HCT116 (cell line): ENCODE data around the gene KCNA4. TPM values are rescaled to one million over a fixed set of nuclear protein-coding genes. Genes with fewer than 3 reads are reported as not detected.

Experiments used
- ATAC-seq: fragments of 200-7000 bp; cut with Tn5 transposase; 2 replicates; pipeline ENCODE4 v1.9.1; 2020; ENCODE audit warnings: mild to moderate bottlenecking, moderate library complexity
- BruUV-seq: library from RNA; stranded (reverse); fragments of 400-500 nt; replicated peaks from 2 replicates; lab custom pipeline; 2021; lab: Mats Ljungman, UMichigan
- CTCF ChIA-PET: fragments of 300-600 bp; sonication (Branson Sonifier 250); formaldehyde crosslinking; loops from one replicate; lab custom pipeline; 2021; ENCODE audit warnings: antibody characterized with exemption; lab: Charles Lee
- POLR2A ChIA-PET: fragments of 300-600, 350-600 bp; sonication (Branson Sonifier 250); formaldehyde crosslinking; loops from one replicate; lab custom pipeline; 2021; ENCODE audit warnings: antibody characterized with exemption; lab: Charles Lee
- RAD21 ChIA-PET, 2 experiments: fragments of 300-600 bp; sonication (Branson Sonifier 250); formaldehyde crosslinking; loops; one replicate each; lab custom pipeline; 2023; ENCODE audit warnings: low total read pairs in 2 of 2; ENCODE audit not compliant: uncharacterized antibody in 2 of 2, unreplicated experiment in 2 of 2, low non-redundant PET in 1 of 2; lab: Charles Lee
- DNase-seq: peaks from one replicate; pipeline ENCODE4 v3.0.0-alpha.2; 2010; ENCODE audit warnings: low read depth, low spot score
- H2AFZ ChIP-seq: fragments of 200-600 bp; shearing (Covaris generic), sonication (generic); 2 replicates; pipeline ENCODE4 v1.6.1; 2017; ENCODE audit warnings: low read depth, mixed run types, mixed read lengths, antibody characterized with exemption, low read length; ENCODE audit not compliant: poor library complexity, severe bottlenecking
- H3K27ac ChIP-seq: 2 replicates; pipeline ENCODE4 v1.5.1; 2012; ENCODE audit warnings: low read depth, low read length
- H3K27me3 ChIP-seq: fragments of 200-600 bp; sonication (generic); 2 replicates; pipeline ENCODE4 v1.6.1; 2016; ENCODE audit warnings: mixed run types, low read length, mixed read lengths; ENCODE audit not compliant: insufficient read depth
- H3K36me3 ChIP-seq, 2 experiments: fragments of 200-500 bp in 1 of 2; fragments of 200-600 bp in 1 of 2; sonication (Bioruptor generic) in 1 of 2; sonication (generic) in 1 of 2; 2 replicates each; pipeline versions ENCODE4 v1.5.1 to v1.6.1; 2014 to 2016; ENCODE audit warnings: low read length in 2 of 2, inconsistent platforms in 1 of 2, mixed read lengths in 1 of 2, mixed run types in 1 of 2; ENCODE audit not compliant: insufficient read depth in 2 of 2, control insufficient read depth in 1 of 2
- H3K4me1 ChIP-seq, 2 experiments: fragments of 200-600 bp in 1 of 2; sonication (generic) in 1 of 2; 2 replicates each; pipeline versions ENCODE4 v1.5.1 to v1.6.1; 2012 to 2017; ENCODE audit warnings: low read length in 2 of 2, inconsistent platforms in 1 of 2, mild to moderate bottlenecking in 1 of 2, mixed read lengths in 1 of 2, mixed run types in 1 of 2, moderate library complexity in 1 of 2; ENCODE audit not compliant: insufficient read depth in 2 of 2, control insufficient read depth in 1 of 2
- H3K4me2 ChIP-seq: fragments of 200-600 bp; sonication (generic); 2 replicates; pipeline ENCODE4 v1.6.1; 2017; ENCODE audit warnings: mixed run types, low read length, mixed read lengths
- H3K4me3 ChIP-seq, 2 experiments: fragments of 200-600 bp in 1 of 2; sonication (generic) in 1 of 2; replicated peaks in 1 of 2; 2 replicates each; pipeline ENCODE4 v1.5.1; 2011 to 2016; ENCODE audit warnings: low read length in 2 of 2, control low read depth in 1 of 2, low read depth in 1 of 2, mild to moderate bottlenecking in 1 of 2, mixed read lengths in 1 of 2, mixed run types in 1 of 2
- H3K79me2 ChIP-seq: fragments of 200-600 bp; sonication (generic); 2 replicates; pipeline ENCODE4 v1.6.1; 2017; ENCODE audit warnings: mild to moderate bottlenecking, mixed run types, low read length, moderate library complexity, mixed read lengths; ENCODE audit not compliant: insufficient read depth
- H3K9ac ChIP-seq: fragments of 200-600 bp; sonication (generic); 2 replicates; pipeline ENCODE4 v1.6.1; 2016; ENCODE audit warnings: low read length, mixed read lengths
- H3K9me2 ChIP-seq: fragments of 200-600 bp; sonication (generic), shearing (Covaris generic); 2 replicates; pipeline ENCODE4 v1.6.1; 2017; ENCODE audit warnings: mixed run types, mild to moderate bottlenecking, moderate library complexity; ENCODE audit not compliant: insufficient read depth
- H3K9me3 ChIP-seq, 2 experiments: fragments of 200-500 bp in 1 of 2; fragments of 200-600 bp in 1 of 2; sonication (Bioruptor generic) in 1 of 2; sonication (generic) in 1 of 2; 2 replicates each; pipeline ENCODE4 v1.6.1; 2014 to 2017; ENCODE audit warnings: low read length in 2 of 2, mixed read lengths in 2 of 2, inconsistent platforms in 1 of 2, low read depth in 1 of 2, mild to moderate bottlenecking in 1 of 2, mixed run types in 1 of 2, moderate library complexity in 1 of 2; ENCODE audit not compliant: control insufficient read depth in 1 of 2, insufficient read depth in 1 of 2
- H4K20me1 ChIP-seq: fragments of 200-600 bp; sonication (generic), shearing (Covaris generic); 2 replicates; pipeline ENCODE4 v1.6.1; 2017; ENCODE audit warnings: mixed run types, mild to moderate bottlenecking, moderate library complexity; ENCODE audit not compliant: insufficient read depth
- CBX3 ChIP-seq: IDR thresholded peaks from 2 replicates; pipeline ENCODE4 v1.6.1; 2012; ENCODE audit warnings: low read depth
- EGR1 ChIP-seq: IDR thresholded peaks from 2 replicates; pipeline ENCODE4 v1.6.1; 2012; ENCODE audit warnings: low read depth
- EZH2 ChIP-seq: fragments of 200-600 bp; sonication (generic); IDR thresholded peaks from 2 replicates; pipeline ENCODE4 v1.6.1; 2017; ENCODE audit warnings: antibody characterized with exemption, mixed run types
- FOSL1 ChIP-seq: IDR thresholded peaks from 2 replicates; pipeline ENCODE4 v1.6.1; 2012; ENCODE audit warnings: low read depth
- JUND ChIP-seq: IDR thresholded peaks from 2 replicates; pipeline ENCODE4 v1.6.1; 2012
- POLR2A ChIP-seq: IDR thresholded peaks from 2 replicates; pipeline ENCODE4 v1.7.0; 2011; ENCODE audit warnings: borderline replicate concordance; ENCODE audit not compliant: insufficient read depth, insufficient read length; ENCODE audit errors: extremely low read depth
- POLR2AphosphoS5 ChIP-seq: IDR thresholded peaks from 2 replicates; pipeline ENCODE4 v1.6.1; 2011; ENCODE audit warnings: mild to moderate bottlenecking, low read depth, low read length, moderate library complexity
- RAD21 ChIP-seq: IDR thresholded peaks from 2 replicates; pipeline ENCODE4 v1.6.1; 2012; ENCODE audit warnings: low read depth, mild to moderate bottlenecking
- SIN3A ChIP-seq: IDR thresholded peaks from 2 replicates; pipeline ENCODE4 v1.6.1; 2012; ENCODE audit warnings: low read depth
- SP1 ChIP-seq: IDR thresholded peaks from 2 replicates; pipeline ENCODE4 v1.6.1; 2012; ENCODE audit warnings: low read depth
- SRF ChIP-seq: IDR thresholded peaks from 2 replicates; pipeline ENCODE4 v1.6.1; 2012; ENCODE audit warnings: low read depth
- ZBTB33 ChIP-seq: IDR thresholded peaks from 2 replicates; pipeline ENCODE4 v1.6.1; 2011; ENCODE audit warnings: mild to moderate bottlenecking, low read length, moderate library complexity; ENCODE audit not compliant: insufficient replicate concordance; ENCODE audit errors: extremely low read depth
- intact Hi-C: fragments of 100-400 bp; cut with micrococcal nuclease; formaldehyde crosslinking; loops from 2 replicates; pipeline ENCODE4 v1.10.0; 2022
- total RNA-seq: library from RNA; stranded (reverse); gene quantifications from one replicate; pipeline ENCODE4 v1.2.1, GENCODE V29; 2021; ENCODE audit not compliant: unreplicated experiment
- TF ChIP-seq, protein P1 (sequence below): IDR thresholded peaks from 2 replicates; pipeline ENCODE4 v1.6.1; 2012; ENCODE audit warnings: low read depth

The KCNA4 gene
- total RNA-seq, 1 experiment from 2014 or later, result not detected

DNA sequence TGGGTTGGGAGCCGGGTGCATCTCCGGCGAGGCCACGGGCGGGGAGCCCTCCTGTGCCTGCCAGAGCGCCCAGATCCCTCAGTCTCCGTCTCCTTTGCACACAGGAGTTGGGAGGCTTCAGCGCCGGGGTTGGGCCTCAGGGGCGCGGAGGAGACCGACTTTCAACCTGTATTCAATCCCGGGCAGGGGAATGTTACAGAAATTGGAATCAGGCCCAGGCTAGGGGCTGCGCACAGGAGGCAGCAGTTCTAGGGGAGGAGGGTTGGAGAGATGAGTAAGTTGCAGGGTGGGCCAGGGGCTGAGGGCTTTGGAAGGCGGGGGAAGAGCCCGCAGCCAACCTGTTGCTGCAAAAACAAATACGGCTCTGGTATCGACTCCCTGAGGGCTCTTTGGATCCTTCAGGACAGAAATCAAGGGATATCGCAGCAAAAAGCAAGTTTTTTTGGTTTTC is 640 bp upstream of the KCNA4 start:
- Histone ChIP-seq H3K4me2 (no peak overlapping the region), H3K9me3 (peaks cover 0 to 10% of the 10 kb centered on the region in 2 experiments; a peak in 1 of 4 replicates), H3K9me2 (no peaks in the 10 kb centered on the region), H3K36me3 (no peaks in the 10 kb centered on the region), H3K27me3 (no peaks in the 10 kb centered on the region), H3K79me2 (no peaks in the 10 kb centered on the region), H3K4me1 (no peaks in the 10 kb centered on the region), H3K9ac (no peak overlapping the region), H3K27ac (no peak overlapping the region), H3K4me3 (no peak overlapping the region), H4K20me1 (no peaks in the 10 kb centered on the region), H2AFZ (no peak overlapping the region)
- ChIA-PET RAD21 (no interaction called here), CTCF (no interaction called here), POLR2A (no interaction called here)
- no TSS peak for BruUV-seq
- DNase-seq, result no peak
- ATAC-seq, result no peak
- intact Hi-C loops, result no loop called here
- TF ChIP-seq FOSL1, result no peak
- no peak for TF ChIP-seq EZH2
- no peak for TF ChIP-seq EGR1
- no peak for TF ChIP-seq POLR2A
- no peak for TF ChIP-seq SRF
- no peak for TF ChIP-seq POLR2AphosphoS5
- no peak for TF ChIP-seq SIN3A
- TF ChIP-seq CBX3, result no peak
- no peak for TF ChIP-seq JUND
- TF ChIP-seq RAD21, result no peak
- TF ChIP-seq ZBTB33, result no peak
- no peak for TF ChIP-seq SP1
- TF ChIP-seq, protein P1, sequence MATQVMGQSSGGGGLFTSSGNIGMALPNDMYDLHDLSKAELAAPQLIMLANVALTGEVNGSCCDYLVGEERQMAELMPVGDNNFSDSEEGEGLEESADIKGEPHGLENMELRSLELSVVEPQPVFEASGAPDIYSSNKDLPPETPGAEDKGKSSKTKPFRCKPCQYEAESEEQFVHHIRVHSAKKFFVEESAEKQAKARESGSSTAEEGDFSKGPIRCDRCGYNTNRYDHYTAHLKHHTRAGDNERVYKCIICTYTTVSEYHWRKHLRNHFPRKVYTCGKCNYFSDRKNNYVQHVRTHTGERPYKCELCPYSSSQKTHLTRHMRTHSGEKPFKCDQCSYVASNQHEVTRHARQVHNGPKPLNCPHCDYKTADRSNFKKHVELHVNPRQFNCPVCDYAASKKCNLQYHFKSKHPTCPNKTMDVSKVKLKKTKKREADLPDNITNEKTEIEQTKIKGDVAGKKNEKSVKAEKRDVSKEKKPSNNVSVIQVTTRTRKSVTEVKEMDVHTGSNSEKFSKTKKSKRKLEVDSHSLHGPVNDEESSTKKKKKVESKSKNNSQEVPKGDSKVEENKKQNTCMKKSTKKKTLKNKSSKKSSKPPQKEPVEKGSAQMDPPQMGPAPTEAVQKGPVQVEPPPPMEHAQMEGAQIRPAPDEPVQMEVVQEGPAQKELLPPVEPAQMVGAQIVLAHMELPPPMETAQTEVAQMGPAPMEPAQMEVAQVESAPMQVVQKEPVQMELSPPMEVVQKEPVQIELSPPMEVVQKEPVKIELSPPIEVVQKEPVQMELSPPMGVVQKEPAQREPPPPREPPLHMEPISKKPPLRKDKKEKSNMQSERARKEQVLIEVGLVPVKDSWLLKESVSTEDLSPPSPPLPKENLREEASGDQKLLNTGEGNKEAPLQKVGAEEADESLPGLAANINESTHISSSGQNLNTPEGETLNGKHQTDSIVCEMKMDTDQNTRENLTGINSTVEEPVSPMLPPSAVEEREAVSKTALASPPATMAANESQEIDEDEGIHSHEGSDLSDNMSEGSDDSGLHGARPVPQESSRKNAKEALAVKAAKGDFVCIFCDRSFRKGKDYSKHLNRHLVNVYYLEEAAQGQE, result no peak
